22Rv1 (cell line): ENCODE results near the gene SCUBE3.

Experiments used
- CTCF ChIP-seq: fragments of 450-650 bp; IDR thresholded peaks from 2 replicates; pipeline ENCODE4 v1.5.1; 2017; ENCODE audit warnings: mild to moderate bottlenecking
- ZFX ChIP-seq: fragments of 450-650 bp; IDR thresholded peaks from 2 replicates; pipeline ENCODE4 v1.6.1; 2017; ENCODE audit warnings: antibody characterized with exemption, borderline replicate concordance

GRCh38 chr6:35224720-35225119, 11.0 kb downstream of the SCUBE3 start:
- TF ChIP-seq CTCF (no peak), ZFX (no peak)
